ENCODE measurements around the gene RGL3. TPM values are rescaled to one million over a fixed set of nuclear protein-coding genes. Genes with fewer than 3 reads are reported as not detected.

RGL3 gene
- total RNA-seq: 0.16 and 2.9 TPM in 2 replicates

GRCh38 chr19:11418549-11419506 lies at the start of gene RGL3:
TSS of gene RGL3 (minus strand) at chr19:11419314. CDS start at chr19:11419278, 36 bp downstream.

GRCh38 chr19:11435057-11435832 lies 16.1 kb upstream of the RGL3 start, which contains the start of the genes ODAD3 and PRKCSH:
TSS of gene ODAD3 (minus strand) at chr19:11435121. CDS start at chr19:11435016, 105 bp downstream.
TSS of gene PRKCSH (plus strand) at chr19:11435635. CDS start at chr19:11436118, 483 bp downstream.

GRCh38 chr19:11374433-11375142 lies 44.5 kb downstream of the RGL3 start, which contains the start of gene SWSAP1:
TSS of gene SWSAP1 (plus strand) at chr19:11374666. CDS start at chr19:11374681, 15 bp downstream.

GRCh38 chr19:11355160-11356073 lies 63.7 kb downstream of the RGL3 start, which contains the start of gene PLPPR2:
TSS of gene PLPPR2 (plus strand) at chr19:11355432. CDS start at chr19:11357674, 2,242 bp downstream.

GRCh38 chr19:11346104-11346940 lies 72.8 kb downstream of the RGL3 start, which contains the start of the genes CCDC159 and TMEM205:
TSS of gene CCDC159 (plus strand) at chr19:11346519. CDS start at chr19:11346607, 88 bp downstream.
TSS of gene TMEM205 (minus strand) at chr19:11346268. CDS start at chr19:11345619, 649 bp downstream.

Other genes with a start within 250 kb of the RGL3 start
- gene KANK2, start 221.8 kb downstream of the RGL3 start, total RNA-seq: 28.7 and 125 TPM in 2 replicates
- gene ANGPTL8, start 179.7 kb downstream of the RGL3 start, total RNA-seq: not detected in 2 replicates
- gene DOCK6, start 156.8 kb downstream of the RGL3 start, total RNA-seq: 73.3 and 155 TPM in 2 replicates
- gene TSPAN16, start 123.2 kb downstream of the RGL3 start, total RNA-seq: not detected in 2 replicates
- gene RAB3D, start 79.7 kb downstream of the RGL3 start, total RNA-seq: 37.6 and 82.1 TPM in 2 replicates
- gene TMEM205, start 73.0 kb downstream of the RGL3 start, total RNA-seq: 64.3 and 79.8 TPM in 2 replicates
- gene CCDC159, start 72.8 kb downstream of the RGL3 start, total RNA-seq: 6.6 and 9.6 TPM in 2 replicates
- gene PLPPR2, start 63.9 kb downstream of the RGL3 start, total RNA-seq: 3.4 and 10.8 TPM in 2 replicates
- gene SWSAP1, start 44.6 kb downstream of the RGL3 start, total RNA-seq: 0.57 and 1.1 TPM in 2 replicates
- 5.7 and 5.8 TPM in 2 replicates for gene EPOR, start 35.0 kb downstream of the RGL3 start, total RNA-seq
- under 0.01 and 0.13 TPM in 2 replicates for gene ODAD3, start 15.8 kb upstream of the RGL3 start, total RNA-seq
- gene PRKCSH, start 16.3 kb upstream of the RGL3 start, total RNA-seq: 102 and 189 TPM in 2 replicates
- not detected in 2 replicates for gene ELAVL3, start 61.7 kb upstream of the RGL3 start, total RNA-seq
- gene ZNF653, start 86.5 kb upstream of the RGL3 start, total RNA-seq: 3.6 and 5.8 TPM in 2 replicates
- gene ECSIT, start 109.8 kb upstream of the RGL3 start, total RNA-seq: 25.8 and 32.9 TPM in 2 replicates
- gene CNN1, start 119.5 kb upstream of the RGL3 start, total RNA-seq: 0.63 and 1.9 TPM in 2 replicates
- gene ELOF1, start 139.9 kb upstream of the RGL3 start, total RNA-seq: 13.3 and 14.2 TPM in 2 replicates
- 0.19 TPM in 1 of 2 replicates, not detected in the other for gene ACP5, start 158.3 kb upstream of the RGL3 start, total RNA-seq
- 13.0 and 22.9 TPM in 2 replicates for gene ZNF627, start 178.2 kb upstream of the RGL3 start, total RNA-seq